GM12891 (cell line): ENCODE results near the gene AFDN.

Experiments used
- PAX5 ChIP-seq: IDR thresholded peaks from 2 replicates; pipeline ENCODE4 v1.6.1; 2011; ENCODE audit warnings: low read length, moderate library complexity, mild to moderate bottlenecking; ENCODE audit not compliant: insufficient read depth, severe bottlenecking
- POLR2A ChIP-seq: IDR thresholded peaks from 2 replicates; pipeline ENCODE4 v1.6.1; 2011; ENCODE audit warnings: low read depth, low read length, control low read depth
- POLR2AphosphoS5 ChIP-seq: IDR thresholded peaks from 2 replicates; pipeline ENCODE4 v1.6.1; 2011; ENCODE audit warnings: low read depth, low read length, control low read depth
- SPI1 ChIP-seq: IDR thresholded peaks from 2 replicates; pipeline ENCODE4 v1.6.1; 2011; ENCODE audit warnings: low read depth, low read length, control low read depth
- TAF1 ChIP-seq: IDR thresholded peaks from 2 replicates; pipeline ENCODE4 v1.6.1; 2011; ENCODE audit warnings: low read depth, low read length, control low read depth

- TF ChIP-seq TAF1 (no peak), POLR2A (no peak), POLR2AphosphoS5 (no peak), PAX5 (no peak), SPI1 (no peak)
These were observed 13.9 kb downstream of the AFDN start for GRCh38 chr6:167840526-167841179.
